ENCODE data around the gene CRTC1. TPM values are rescaled to one million over a fixed set of nuclear protein-coding genes. Genes with fewer than 3 reads are reported as not detected.
"Not testable (repeated sequence)": the region's sequence is repeated elsewhere in the genome, so short reads cannot be mapped to it uniquely, and the experiment has no call there.

Gene CRTC1
- total RNA-seq, 1 experiment from 2014 or later: 0.95 TPM

GRCh38 chr19:18665771-18666202, 17.7 kb upstream of the CRTC1 start:
- DNase-seq (ENCODE audit: low read depth, low spot score): no peak
- in situ Hi-C loops (cut with HindIII; ENCODE audit: low pct_unique_long_range_greater_than_20kb, low sequenced_read_pairs): no loop called here

DNA sequence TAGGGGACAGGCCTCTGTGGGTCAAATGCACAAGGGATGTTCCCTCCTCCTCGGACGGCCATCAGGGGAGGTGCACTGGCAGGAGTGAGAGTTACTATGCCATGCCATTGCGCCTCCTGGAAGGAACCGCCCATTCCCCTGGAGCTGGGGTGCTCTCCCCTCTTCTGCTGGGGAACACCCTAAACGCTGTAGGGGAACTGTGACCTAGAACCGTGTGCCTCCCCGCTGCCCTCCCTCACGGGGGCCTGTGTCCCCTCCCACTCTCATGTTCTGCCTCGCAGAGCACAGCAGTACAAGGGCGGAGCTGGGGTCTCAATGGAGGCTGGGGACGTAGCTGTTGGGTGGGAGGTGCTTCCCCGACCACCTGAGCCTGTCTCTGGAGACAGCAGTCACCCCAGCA, 17.2 kb upstream of the CRTC1 start:
- in situ Hi-C loops (cut with HindIII; ENCODE audit: low pct_unique_long_range_greater_than_20kb, low sequenced_read_pairs): no loop called here

DNA sequence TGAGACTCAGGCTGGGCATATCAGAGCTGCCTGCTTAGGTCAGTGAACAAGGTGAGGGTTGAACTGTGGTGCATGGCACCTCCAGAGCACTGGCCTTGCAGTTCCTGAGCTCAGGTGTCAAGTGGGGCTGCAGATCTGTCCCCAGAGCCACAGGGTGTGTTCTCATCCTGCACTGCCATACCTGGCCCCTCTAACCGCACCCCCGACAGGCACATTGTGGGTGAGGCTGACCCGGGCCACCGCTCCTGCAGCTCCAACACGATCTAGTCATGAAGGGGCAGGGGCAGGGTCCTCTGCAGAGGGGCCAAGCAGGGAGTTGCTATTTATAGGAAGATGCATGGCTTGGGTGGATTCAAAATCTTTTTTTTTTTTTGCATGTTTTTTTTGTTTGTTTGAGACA, 16.7 kb upstream of the CRTC1 start:
- no peak for DNase-seq (ENCODE audit: low read depth, low spot score)
- in situ Hi-C loops (cut with HindIII; ENCODE audit: low pct_unique_long_range_greater_than_20kb, low sequenced_read_pairs): no loop called here

More for the DNA sequence above, 17.2 kb upstream of the CRTC1 start:
- no peak for DNase-seq (ENCODE audit: low read depth, low spot score)

- in situ Hi-C loops (cut with HindIII; ENCODE audit: low pct_unique_long_range_greater_than_20kb, low sequenced_read_pairs): no loop called here
- DNase-seq (ENCODE audit: low read depth, low spot score): no peak
Measured at GRCh38 chr19:18667531-18668251, 15.8 kb upstream of the CRTC1 start.

- no peak for DNase-seq (ENCODE audit: low read depth, low spot score)
- in situ Hi-C loops (cut with HindIII; ENCODE audit: low pct_unique_long_range_greater_than_20kb, low sequenced_read_pairs): no loop called here
Measured at GRCh38 chr19:18668252-18668631, 15.2 kb upstream of the CRTC1 start.

DNA sequence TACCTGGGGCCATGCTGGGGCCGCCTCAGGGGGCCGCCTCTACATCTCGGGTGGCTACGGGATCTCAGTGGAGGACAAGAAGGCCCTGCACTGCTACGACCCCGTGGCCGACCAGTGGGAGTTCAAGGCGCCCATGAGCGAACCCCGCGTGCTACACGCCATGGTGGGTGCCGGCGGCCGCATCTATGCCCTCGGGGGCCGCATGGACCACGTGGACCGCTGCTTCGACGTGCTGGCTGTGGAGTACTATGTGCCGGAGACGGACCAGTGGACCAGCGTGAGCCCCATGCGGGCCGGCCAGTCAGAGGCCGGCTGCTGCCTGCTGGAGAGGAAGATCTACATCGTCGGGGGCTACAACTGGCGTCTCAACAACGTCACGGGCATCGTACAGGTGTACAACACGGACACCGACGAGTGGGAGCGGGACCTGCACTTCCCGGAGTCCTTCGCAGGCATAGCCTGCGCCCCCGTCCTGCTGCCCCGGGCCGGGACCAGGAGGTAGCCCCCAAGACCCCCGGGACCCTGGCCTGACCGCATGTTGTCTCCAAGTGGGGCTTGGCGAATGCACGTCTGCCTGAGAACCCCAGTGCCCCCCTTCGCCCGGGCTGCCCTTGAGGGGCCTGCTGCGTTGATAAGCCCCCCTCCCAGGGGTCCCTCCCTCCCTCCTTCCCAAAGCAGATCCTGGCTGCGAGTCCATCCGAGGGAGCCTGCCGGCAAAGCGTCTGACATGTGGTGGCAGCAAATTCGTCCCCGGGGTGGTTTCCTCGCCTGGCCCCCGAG, 14.5 kb upstream of the CRTC1 start:
- no peak for DNase-seq (ENCODE audit: low read depth, low spot score)
- in situ Hi-C loops (cut with HindIII; ENCODE audit: low pct_unique_long_range_greater_than_20kb, low sequenced_read_pairs): no loop called here

DNA sequence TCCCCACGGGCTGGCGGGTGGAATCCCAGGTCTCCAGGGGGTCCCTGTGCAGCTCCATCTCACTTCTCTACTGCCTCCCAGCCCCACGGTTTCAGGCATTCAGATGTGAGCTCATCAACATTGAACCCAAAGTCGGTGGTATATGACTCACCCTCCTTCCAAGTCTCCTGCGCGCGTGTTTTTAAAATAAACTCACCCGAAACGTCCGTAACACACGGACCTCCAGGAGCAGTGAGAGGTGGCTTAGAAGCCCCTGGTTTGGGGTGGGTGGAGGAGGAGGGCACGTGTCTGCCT, 14.0 kb upstream of the CRTC1 start:
- no peak for DNase-seq (ENCODE audit: low read depth, low spot score)
- in situ Hi-C loops (cut with HindIII; ENCODE audit: low pct_unique_long_range_greater_than_20kb, low sequenced_read_pairs): no loop called here

DNA sequence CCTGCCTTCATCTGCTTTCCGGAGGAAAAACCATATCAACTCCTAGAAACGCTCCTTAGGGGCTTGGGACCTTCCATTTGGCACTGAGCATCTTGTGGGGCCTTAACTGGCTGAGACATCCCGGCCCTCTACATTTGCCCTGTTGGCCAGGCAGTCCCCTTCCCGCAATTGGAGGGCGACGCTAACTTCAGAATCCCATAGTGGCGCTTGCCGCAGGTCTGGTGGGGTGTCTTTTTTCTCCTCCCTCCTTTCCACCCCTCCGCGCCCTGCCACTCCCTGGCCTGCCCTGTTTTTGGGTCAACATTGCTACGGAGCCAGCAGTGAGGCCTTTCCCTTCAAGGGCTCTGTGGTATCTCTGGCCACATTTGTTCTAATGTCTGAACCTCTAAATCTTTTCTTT, 13.6 kb upstream of the CRTC1 start:
- no peak for DNase-seq (ENCODE audit: low read depth, low spot score)
- in situ Hi-C loops (cut with HindIII; ENCODE audit: low pct_unique_long_range_greater_than_20kb, low sequenced_read_pairs): no loop called here

DNA sequence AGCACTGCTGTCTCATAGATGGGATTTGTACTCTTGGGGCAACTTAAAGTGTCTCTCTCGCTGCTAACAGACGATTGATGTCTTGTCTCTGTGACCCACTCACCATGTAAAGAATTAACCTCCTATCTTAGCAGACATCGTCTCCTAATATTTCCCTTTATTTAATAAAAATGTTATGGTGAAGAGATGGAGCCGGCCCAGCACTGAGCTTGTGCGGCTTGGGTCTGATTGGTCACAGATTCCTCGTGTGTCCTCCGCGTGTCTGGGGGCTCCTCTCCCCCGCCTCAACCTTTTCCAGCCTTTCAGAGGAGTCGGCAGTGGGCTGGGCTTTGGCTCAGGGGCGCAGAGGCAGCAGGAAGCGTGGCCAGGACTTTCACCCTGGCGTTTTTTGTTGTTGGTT, 13.2 kb upstream of the CRTC1 start:
- in situ Hi-C loops (cut with HindIII; ENCODE audit: low pct_unique_long_range_greater_than_20kb, low sequenced_read_pairs): no loop called here

DNA sequence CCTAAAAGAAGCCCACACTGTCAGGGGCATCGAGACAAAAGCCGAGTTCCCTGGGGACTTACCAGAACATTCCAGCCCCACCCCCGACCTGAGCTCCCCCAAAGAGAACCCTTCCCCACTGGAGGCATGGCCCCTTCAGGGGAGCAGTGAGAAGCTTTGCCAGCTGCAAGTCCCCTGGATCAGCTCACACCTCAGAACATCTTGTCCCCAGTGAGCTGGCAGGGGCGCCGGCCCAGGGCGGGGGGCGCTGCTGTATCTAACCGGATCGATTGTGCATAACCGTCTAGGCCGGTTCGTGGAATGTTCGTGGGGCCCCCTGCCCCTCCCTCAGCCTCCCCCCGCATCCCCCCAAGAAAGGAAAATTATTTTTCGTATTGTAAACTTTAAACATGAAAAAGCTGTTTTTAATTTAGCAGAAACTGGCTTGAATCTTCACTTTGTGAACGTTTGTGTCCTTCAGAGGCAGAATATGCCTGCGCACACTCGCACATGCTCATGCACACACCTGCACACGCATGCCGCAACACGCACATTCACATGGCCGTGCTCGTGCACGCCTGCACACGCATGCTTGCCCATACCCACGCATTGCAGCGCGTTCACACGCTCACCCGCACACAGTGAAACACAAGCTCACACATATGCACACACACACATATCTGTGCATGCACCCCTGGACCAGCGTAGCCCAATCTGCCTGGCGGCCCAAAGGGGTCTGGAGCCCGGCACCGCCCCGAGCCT, 12.0 kb upstream of the CRTC1 start:
- no peak for DNase-seq (ENCODE audit: low read depth, low spot score)
- in situ Hi-C loops (cut with HindIII; ENCODE audit: low pct_unique_long_range_greater_than_20kb, low sequenced_read_pairs): no loop called here

More for the DNA sequence above, 13.2 kb upstream of the CRTC1 start:
- DNase-seq (ENCODE audit: low read depth, low spot score): no peak

DNA sequence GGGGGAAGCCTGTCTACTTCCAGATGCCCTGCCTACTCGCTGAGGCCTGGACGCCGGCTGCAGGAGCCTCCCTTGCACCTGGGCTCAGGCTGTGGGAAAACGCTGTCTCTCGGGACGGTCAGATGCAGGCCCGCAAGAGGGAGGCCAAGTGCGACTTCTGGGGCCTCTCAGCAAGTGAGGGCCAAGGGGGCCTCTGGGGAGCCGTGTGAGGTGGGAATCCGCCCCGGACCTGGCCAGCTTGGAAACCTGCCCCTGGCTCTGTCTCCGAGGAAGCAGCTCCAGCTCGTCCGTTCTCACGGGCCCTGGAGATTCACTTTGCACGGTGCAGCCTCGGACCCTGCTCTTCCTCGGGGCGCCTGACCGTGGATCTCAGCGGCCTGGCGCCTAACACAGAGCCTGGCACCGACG, 11.4 kb upstream of the CRTC1 start:
- in situ Hi-C loops (cut with HindIII; ENCODE audit: low pct_unique_long_range_greater_than_20kb, low sequenced_read_pairs): no loop called here
- no peak for DNase-seq (ENCODE audit: low read depth, low spot score)

- DNase-seq (ENCODE audit: low read depth, low spot score): peak; percentile 33
- in situ Hi-C loops (cut with HindIII; ENCODE audit: low pct_unique_long_range_greater_than_20kb, low sequenced_read_pairs): no loop called here
Measured at GRCh38 chr19:18672606-18673337, 10.7 kb upstream of the CRTC1 start.

DNA sequence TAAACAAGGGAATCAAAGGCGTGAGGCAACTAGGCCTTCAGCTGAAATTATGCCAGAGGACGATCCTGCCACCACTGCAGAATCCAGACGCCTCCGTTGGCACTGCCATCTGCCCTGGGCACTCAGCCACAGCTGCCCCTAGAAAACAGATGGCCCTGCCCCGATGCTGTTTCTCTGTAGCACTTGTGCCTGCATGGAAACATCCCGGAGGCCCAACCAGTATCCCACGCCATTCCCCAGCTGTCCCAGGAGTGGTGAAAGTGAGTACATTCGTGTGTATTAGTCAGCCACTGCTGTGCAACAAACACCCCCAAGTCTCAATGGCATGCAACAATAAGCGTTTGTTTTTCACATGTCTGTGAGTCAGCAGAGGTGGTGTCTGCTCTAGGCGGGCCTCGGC, 8.9 kb upstream of the CRTC1 start:
- in situ Hi-C loops (cut with HindIII; ENCODE audit: low pct_unique_long_range_greater_than_20kb, low sequenced_read_pairs): no loop called here

DNA sequence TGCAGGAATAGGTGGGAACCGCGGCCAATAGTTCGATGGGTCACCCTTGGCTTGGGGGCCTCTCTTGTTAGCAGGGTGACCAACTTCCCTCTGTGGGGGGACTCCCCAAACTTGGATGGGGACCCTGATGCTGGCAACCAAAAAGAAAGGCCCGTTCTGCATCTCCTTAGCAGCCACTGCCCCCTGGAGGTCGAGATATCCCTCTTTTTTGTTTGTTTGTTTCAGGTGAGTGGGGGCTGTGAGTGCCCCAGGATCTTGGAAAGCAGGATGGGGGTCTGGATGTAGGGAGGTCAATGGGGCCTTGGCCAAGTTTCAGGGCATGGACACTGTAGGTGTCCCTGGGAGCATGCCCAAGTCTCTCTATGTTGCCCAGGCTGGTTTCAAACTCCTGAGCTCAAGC, 7.7 kb upstream of the CRTC1 start:
- in situ Hi-C loops (cut with HindIII; ENCODE audit: low pct_unique_long_range_greater_than_20kb, low sequenced_read_pairs): no loop called here
- peak; percentile 27 for DNase-seq (ENCODE audit: low read depth, low spot score)

More for the DNA sequence above, 8.9 kb upstream of the CRTC1 start:
- no peak for DNase-seq (ENCODE audit: low read depth, low spot score)

- DNase-seq (ENCODE audit: low read depth, low spot score): no peak
- in situ Hi-C loops (cut with HindIII; ENCODE audit: low pct_unique_long_range_greater_than_20kb, low sequenced_read_pairs): no loop called here
Measured at GRCh38 chr19:18676692-18677091, 6.8 kb upstream of the CRTC1 start.

- in situ Hi-C loops (cut with HindIII; ENCODE audit: low pct_unique_long_range_greater_than_20kb, low sequenced_read_pairs): no loop called here
Measured at GRCh38 chr19:18677156-18677555, 6.3 kb upstream of the CRTC1 start.

DNA sequence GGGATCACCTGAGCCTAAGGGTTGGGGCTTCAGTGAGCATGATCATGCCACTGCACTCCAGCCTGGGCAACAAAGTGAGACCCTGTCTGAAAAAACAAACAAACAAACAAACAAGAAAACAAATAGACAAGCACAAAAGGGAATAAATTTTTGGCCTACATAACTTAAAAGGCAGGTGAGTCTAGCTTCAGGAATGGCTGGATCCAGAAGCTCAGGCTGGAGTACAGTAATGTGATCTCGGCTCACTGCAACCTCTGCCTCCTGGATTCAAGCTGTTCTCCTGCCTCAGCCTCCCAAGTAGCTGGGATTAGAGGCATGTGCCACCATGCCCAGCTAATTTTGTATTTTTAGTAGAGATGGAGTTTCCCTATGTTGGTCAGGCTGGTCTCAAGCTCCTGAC, 3.3 kb upstream of the CRTC1 start:
- in situ Hi-C loops (cut with HindIII; ENCODE audit: low pct_unique_long_range_greater_than_20kb, low sequenced_read_pairs); DNase-seq (ENCODE audit: low read depth, low spot score): not testable (repeated sequence)

More at GRCh38 chr19:18677156-18677555, 6.3 kb upstream of the CRTC1 start:
- DNase-seq (ENCODE audit: low read depth, low spot score): no peak

DNA sequence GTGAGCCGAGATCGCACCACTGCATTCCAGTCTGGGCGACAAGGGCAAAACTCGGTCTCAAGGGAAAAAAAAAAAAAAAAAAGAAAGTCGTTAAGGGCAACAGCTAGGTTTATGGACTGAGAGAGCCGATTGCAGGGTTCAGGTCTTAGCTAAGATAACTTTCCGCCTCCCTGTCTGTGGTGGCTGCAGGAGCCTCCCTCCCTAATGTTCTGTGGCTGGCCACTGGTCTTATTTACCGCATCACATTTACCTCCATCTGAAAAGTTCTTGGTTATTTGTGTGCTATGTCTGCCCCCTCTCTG, 722 bp upstream of the CRTC1 start:
- in situ Hi-C loops (cut with HindIII; ENCODE audit: low pct_unique_long_range_greater_than_20kb, low sequenced_read_pairs): no loop called here
- DNase-seq (ENCODE audit: low read depth, low spot score): no peak
